ENCODE measurements around the gene OR52B2.

The OR52B2 gene

GRCh38 chr11:6170226-6170625 is at the start of gene OR52B2:
Gene OR52B2, minus strand, starts transcription at chr11:6170326. Its CDS starts 0 bp downstream, at chr11:6170326.
- DNase-seq: no peak

GRCh38 chr11:6219359-6219758 is 49.2 kb upstream of the OR52B2 start:
- no peak for DNase-seq

- no peak for DNase-seq
These were observed 47.6 kb upstream of the OR52B2 start for GRCh38 chr11:6217722-6218121.

GRCh38 chr11:6216501-6216900 is 46.4 kb upstream of the OR52B2 start:
- no peak for DNase-seq

GRCh38 chr11:6214530-6214929 is 44.4 kb upstream of the OR52B2 start:
- no peak for DNase-seq

- DNase-seq: no peak
These were observed 40.3 kb upstream of the OR52B2 start for GRCh38 chr11:6210274-6210955.

- DNase-seq: no peak
These were observed 39.7 kb upstream of the OR52B2 start for GRCh38 chr11:6209801-6210200.

- no peak for DNase-seq
These were observed 36.5 kb upstream of the OR52B2 start for GRCh38 chr11:6206456-6207180.

- DNase-seq: no peak
These were observed 35.2 kb upstream of the OR52B2 start, which contains the start of gene C11orf42 for GRCh38 chr11:6205366-6205765. Gene C11orf42, plus strand, starts transcription at chr11:6205557. Its CDS starts 59 bp downstream, at chr11:6205616.

- DNase-seq: no peak
These were observed 34.6 kb upstream of the OR52B2 start for GRCh38 chr11:6204706-6205105.

GRCh38 chr11:6203327-6203726 is 33.2 kb upstream of the OR52B2 start:
- no peak for DNase-seq

- DNase-seq: no peak
These were observed 31.9 kb upstream of the OR52B2 start for GRCh38 chr11:6202041-6202440.

- DNase-seq: no peak
These were observed 31.4 kb upstream of the OR52B2 start for GRCh38 chr11:6201481-6201880.

- no peak for DNase-seq
These were observed 30.8 kb upstream of the OR52B2 start for GRCh38 chr11:6200975-6201374.

- no peak for DNase-seq
These were observed 29.2 kb upstream of the OR52B2 start, which contains the start of gene OR52W1 for GRCh38 chr11:6199174-6199810. Gene OR52W1, plus strand, starts transcription at chr11:6199224. Its CDS starts 0 bp downstream, at chr11:6199224.

- no peak for DNase-seq
These were observed 27.5 kb upstream of the OR52B2 start for GRCh38 chr11:6197466-6198200.

- DNase-seq: no peak
These were observed 26.3 kb upstream of the OR52B2 start for GRCh38 chr11:6196396-6196795.

GRCh38 chr11:6194065-6194581 is 24.0 kb upstream of the OR52B2 start:
- no peak for DNase-seq

GRCh38 chr11:6191742-6192141 is 21.6 kb upstream of the OR52B2 start:
- DNase-seq: no peak

- DNase-seq: no peak
These were observed 5.3 kb upstream of the OR52B2 start for GRCh38 chr11:6175440-6175839.

- DNase-seq: no peak
These were observed 13.3 kb downstream of the OR52B2 start for GRCh38 chr11:6156628-6157359.

GRCh38 chr11:6152126-6152525 is 18.0 kb downstream of the OR52B2 start:
- no peak for DNase-seq
